Right lobe of liver (tissue), 4 donors: ENCODE data around the gene NDUFS3.

ENCODE experiments used
- CTCF ChIP-seq, 4 donors: fragments of 200-600 bp in 3 of 4; fragments of 450-650 bp in 1 of 4; IDR thresholded peaks; one replicate each; pipeline versions ENCODE4 v1.5.1 to v1.8.0; 2016 to 2022; ENCODE audit warnings: antibody characterized with exemption in 4 of 4, mild to moderate bottlenecking in 2 of 4
- POLR2A ChIP-seq: fragments of 450-650 bp; IDR thresholded peaks from one replicate; pipeline ENCODE4 v1.6.1; 2017; ENCODE audit warnings: antibody characterized with exemption, mild to moderate bottlenecking
- donor health status: DM: no; HTN: no; CAD: no.
- donor health status: DM: no; HTN: no; CAD: no.
- donor health status: DM: no; HTN: yes; CAD: no.

GRCh38 chr11:47573321-47573720 lies 5.6 kb upstream of the NDUFS3 start:
- TF ChIP-seq CTCF (IDR thresholded peaks at IDR 0.05) = no peak
- no peak for TF ChIP-seq POLR2A
